A549 treated with RU486 at 1 μM for 4 hours (cell line): ENCODE data around the gene CIDEC. TPM values are rescaled to one million over a fixed set of nuclear protein-coding genes. Genes with fewer than 3 reads are reported as not detected.

Experiments used
- total RNA-seq: library from RNA; stranded (reverse); fragments of 200-300 nt; extraction: Qiagen RNA extraction; gene quantifications from 5 replicates; pipeline ENCODE4 v1.2.3, GENCODE V29; 2022; ENCODE audit warnings: low read depth

Gene CIDEC
- total RNA-seq, result 5.4 to 9.2 TPM (median 6.6 TPM) in 5 replicates

GRCh38 chr3:9879830-9880549 lies at the start of gene CIDEC:
Gene CIDEC (minus strand): TSS chr3:9880253. CDS start chr3:9878486, 1,767 bp downstream.

GRCh38 chr3:9916734-9917680 lies 37.0 kb upstream of the CIDEC start, which contains the start of gene IL17RC:
Gene IL17RC (plus strand): TSS chr3:9917098. CDS start chr3:9917316, 218 bp downstream.

GRCh38 chr3:9902372-9903237 lies 22.6 kb upstream of the CIDEC start, which contains the start of gene IL17RE:
Gene IL17RE (plus strand): TSS chr3:9902848. CDS start chr3:9902933, 85 bp downstream.

GRCh38 chr3:9890249-9891071 lies 10.4 kb upstream of the CIDEC start, which contains the start of gene JAGN1:
Gene JAGN1 (plus strand): TSS chr3:9890610. CDS start chr3:9890723, 113 bp downstream.

GRCh38 chr3:9843715-9844438 lies 36.2 kb downstream of the CIDEC start, which contains the start of gene RPUSD3:
Gene RPUSD3 (minus strand): TSS chr3:9844008. CDS start chr3:9843990, 18 bp downstream.

Other genes starting within 250 kb of the CIDEC start
- 25.0 to 31.7 TPM (median 27.5 TPM) in 5 replicates for gene MTMR14, start 230.7 kb downstream of the CIDEC start, total RNA-seq
- 0.08 to 0.27 TPM (median 0.18 TPM) in 4 of 5 replicates, not detected in the other for gene CPNE9, start 176.4 kb downstream of the CIDEC start, total RNA-seq
- 16.1 to 19.8 TPM (median 18.8 TPM) in 5 replicates for gene BRPF1, start 148.5 kb downstream of the CIDEC start, total RNA-seq
- gene OGG1, start 130.3 kb downstream of the CIDEC start, total RNA-seq, result 12.4 to 19.0 TPM (median 17.0 TPM) in 5 replicates
- gene CAMK1, start 110.3 kb downstream of the CIDEC start, total RNA-seq, result 14.6 to 18.5 TPM (median 17.7 TPM) in 5 replicates
- 50.5 to 61.6 TPM (median 57.4 TPM) in 5 replicates for gene TADA3, start 87.8 kb downstream of the CIDEC start, total RNA-seq
- gene ARPC4, start 87.2 kb downstream of the CIDEC start, total RNA-seq, result 143 to 238 TPM (median 179 TPM) in 5 replicates
- 4.8 to 7.9 TPM (median 6.8 TPM) in 5 replicates for gene TTLL3, start 70.0 kb downstream of the CIDEC start, total RNA-seq
- gene RPUSD3, start 36.2 kb downstream of the CIDEC start, total RNA-seq, result 33.0 to 48.2 TPM (median 42.5 TPM) in 5 replicates
- 52.3 to 76.8 TPM (median 67.9 TPM) in 5 replicates for gene JAGN1, start 10.4 kb upstream of the CIDEC start, total RNA-seq
- gene IL17RE, start 22.6 kb upstream of the CIDEC start, total RNA-seq, result 0.88 to 1.8 TPM (median 1.5 TPM) in 5 replicates
- gene IL17RC, start 36.8 kb upstream of the CIDEC start, total RNA-seq, result 11.9 to 16.6 TPM (median 13.0 TPM) in 5 replicates
- gene CRELD1, start 53.6 kb upstream of the CIDEC start, total RNA-seq, result 8.4 to 12.0 TPM (median 11.6 TPM) in 5 replicates
- 0.82 to 1.8 TPM (median 1.7 TPM) in 5 replicates for gene PRRT3, start 72.2 kb upstream of the CIDEC start, total RNA-seq
- 112 to 132 TPM (median 117 TPM) in 5 replicates for gene EMC3, start 106.6 kb upstream of the CIDEC start, total RNA-seq
- 14.3 to 25.2 TPM (median 17.6 TPM) in 5 replicates for gene FANCD2, start 146.2 kb upstream of the CIDEC start, total RNA-seq
- gene FANCD2OS, start 228.0 kb upstream of the CIDEC start, total RNA-seq, result not detected in 5 replicates
- 160 to 198 TPM (median 181 TPM) in 5 replicates for gene BRK1, start 235.4 kb upstream of the CIDEC start, total RNA-seq